Spleen (tissue), 11 donors: Measurements from ENCODE around the gene STRIP2. TPM values are rescaled to one million over a fixed set of nuclear protein-coding genes. Genes with fewer than 3 reads are reported as not detected.

Experiments used
- DNase-seq: peaks from one replicate; pipeline ENCODE4 v3.0.0-alpha.2; 2020
- H3K27ac ChIP-seq, 8 donors: fragments of 200-600 bp; sonication (generic) in 7 of 8; 1 replicate in 4 of 8; 2 replicates in 4 of 8; pipeline versions ENCODE4 v1.5.0 to v1.8.0; 2016 to 2021; ENCODE audit warnings: inconsistent platforms in 4 of 8, mild to moderate bottlenecking in 4 of 8, moderate library complexity in 1 of 8
- H3K27me3 ChIP-seq, 7 donors: fragments of 200-600 bp; sonication (generic) in 6 of 7; replicated peaks in 1 of 7; 1 replicate in 4 of 7; 2 replicates in 3 of 7; pipeline versions ENCODE4 v1.5.0 to v1.8.0; 2016 to 2021; ENCODE audit warnings: inconsistent platforms in 3 of 7, mild to moderate bottlenecking in 1 of 7
- H3K36me3 ChIP-seq, 6 donors: fragments of 200-600 bp; sonication (generic) in 5 of 6; 1 replicate in 4 of 6; 2 replicates in 2 of 6; pipeline versions ENCODE4 v1.5.0 to v1.8.0; 2016 to 2021; ENCODE audit warnings: inconsistent platforms in 2 of 6
- H3K4me1 ChIP-seq, 6 donors: fragments of 200-600 bp; sonication (generic) in 5 of 6; 1 replicate in 3 of 6; 2 replicates in 3 of 6; pipeline versions ENCODE4 v1.5.0 to v1.8.0; 2016 to 2021; ENCODE audit warnings: inconsistent platforms in 3 of 6
- H3K4me3 ChIP-seq, 8 donors: fragments of 200-600 bp; sonication (generic) in 7 of 8; 1 replicate in 4 of 8; 2 replicates in 4 of 8; pipeline versions ENCODE4 v1.5.0 to v1.8.0; 2016 to 2021; ENCODE audit warnings: inconsistent platforms in 4 of 8, mild to moderate bottlenecking in 4 of 8, moderate library complexity in 2 of 8
- H3K9me3 ChIP-seq, 8 donors: fragments of 200-600 bp; sonication (generic) in 7 of 8; 1 replicate in 4 of 8; 2 replicates in 4 of 8; pipeline versions ENCODE4 v1.5.0 to v1.8.0; 2016 to 2021; ENCODE audit warnings: inconsistent platforms in 4 of 8
- CTCF ChIP-seq, 11 experiments: fragments of 200-600 bp in 7 of 11; fragments of 450-650 bp in 4 of 11; sonication (generic) in 4 of 11; IDR thresholded peaks in 8 of 11; conservative IDR thresholded peaks in 3 of 11; 1 replicate in 7 of 11; 2 replicates in 4 of 11; pipeline versions ENCODE4 v1.4.0 to v1.8.0; 2016 to 2021; ENCODE audit warnings: antibody characterized with exemption in 11 of 11, inconsistent platforms in 4 of 11, mild to moderate bottlenecking in 1 of 11
- POLR2A ChIP-seq, 3 donors: fragments of 450-650 bp; IDR thresholded peaks; one replicate each; pipeline ENCODE4 v1.5.1; 2017; ENCODE audit warnings: antibody characterized with exemption in 3 of 3, mild to moderate bottlenecking in 1 of 3
- POLR2AphosphoS5 ChIP-seq, 3 donors: sonication (generic); formaldehyde crosslinking; IDR thresholded peaks; one replicate each; pipeline ENCODE4 v1.5.1; 2017; ENCODE audit warnings: antibody characterized with exemption in 3 of 3
- WGBS, 5 donors: extraction: QIAGEN DNeasy Blood & Tissue Kit in 3 of 5; methylation state at CpG; one replicate each; pipeline versions ENCODE4 v1.1.5 to v1.1.7; 2013 to 2018; 5-methylcytosine and 5-hydroxymethylcytosine counted together
- intact Hi-C: fragments of 100-400 bp; cut with DNase I; formaldehyde crosslinking; loops from one replicate; pipeline ENCODE4 v1.15.0; 2023; ENCODE audit warnings: low total_unique reads
- polyA plus RNA-seq, 3 donors: library from polyadenylated mRNA; stranded (reverse); fragments of 200-250 nt; gene quantifications; one replicate each; pipeline ENCODE4 v1.2.1, GENCODE V29; 2013
- total RNA-seq, 7 donors: library from RNA; depleted of rRNA in 3 of 7; stranded (reverse); fragments of >200 nt in 3 of 7; fragmentation: NEBNext Ultra II Directional in 4 of 7; extraction: Animal tissue kit (Norgen Biotek cat#: 25700) in 4 of 7; gene quantifications; one replicate each; pipeline versions ENCODE4 v1.1.0 to v1.2.1, GENCODE V29; 2016 to 2021
- donor health status: healthy with polysubstance abuse.
- donor health status: DM: no; HTN: no; CAD: no; lungs with moderate emphysema.
- donor health status: DM: no; HTN: no; CAD: no.
- donor health status: Bipolar disorder and iron deficiency.
- donor health status: healthy.
- donor health status: DM: no; HTN: no; CAD: no.
- donor health status: DM: yes; HTN: yes; CAD: no.

Gene STRIP2
- total and polyA plus RNA-seq, 10 donors: 0.60 to 2.2 (median 1.3) TPM

- no peak overlapping the region for H3K27ac ChIP-seq
- H3K4me1 ChIP-seq: peaks cover 6 to 24% (median 18%) of the 10 kb centered on the region in 6 donors
- TF ChIP-seq POLR2AphosphoS5 (IDR thresholded peaks at IDR 0.05): no peak
- TF ChIP-seq POLR2A (IDR thresholded peaks at IDR 0.05): no peak
- no peak for TF ChIP-seq CTCF (IDR thresholded peaks at IDR 0.05 in 8 of 11, conservative IDR thresholded peaks at IDR 0.05 in 3 of 11)
- H3K36me3 ChIP-seq: no peaks in the 10 kb centered on the region
- no peak overlapping the region for H3K4me3 ChIP-seq
- no peak for DNase-seq
- H3K9me3 ChIP-seq: no peaks in the 10 kb centered on the region
- peaks cover 0 to 45% (median 13%) of the 10 kb centered on the region in 7 donors for H3K27me3 ChIP-seq
- intact Hi-C loops: no loop called here
- 86 to 97% (median 95%) methylated on average over 5 of the region's 5 CpGs for WGBS, 5 donors
Observed at GRCh38 chr7:129436335-129436923, 2.2 kb downstream of the STRIP2 start.

- Histone ChIP-seq H3K36me3 (no peaks in the 10 kb centered on the region), H3K9me3 (no peaks in the 10 kb centered on the region), H3K27ac (no peak overlapping the region), H3K27me3 (peaks cover 0 to 41% (median 13%) of the 10 kb centered on the region in 7 donors), H3K4me1 (peaks cover 6 to 24% (median 18%) of the 10 kb centered on the region in 6 donors), H3K4me3 (no peak overlapping the region)
- intact Hi-C loops: no loop called here
- 94 to 99% (median 97%) methylated on average over 5 of the region's 5 CpGs for WGBS, 5 donors
- no peak for TF ChIP-seq POLR2A (IDR thresholded peaks at IDR 0.05)
- TF ChIP-seq CTCF (IDR thresholded peaks at IDR 0.05 in 8 of 11, conservative IDR thresholded peaks at IDR 0.05 in 3 of 11): no peak
- TF ChIP-seq POLR2AphosphoS5 (IDR thresholded peaks at IDR 0.05): no peak
- DNase-seq: no peak
Observed at GRCh38 chr7:129437190-129437589, 3.0 kb downstream of the STRIP2 start.

GRCh38 chr7:129438281-129438838, 4.1 kb downstream of the STRIP2 start:
- no peak overlapping the region for H3K27ac ChIP-seq
- H3K4me3 ChIP-seq: no peak overlapping the region
- intact Hi-C loops: no loop called here
- WGBS, 5 donors: 87 to 98% (median 94%) methylated on average over 6 of the region's 6 CpGs
- peaks cover 4 to 18% (median 14%) of the 10 kb centered on the region in 6 donors for H3K4me1 ChIP-seq
- H3K9me3 ChIP-seq: no peaks in the 10 kb centered on the region
- TF ChIP-seq POLR2AphosphoS5 (IDR thresholded peaks at IDR 0.05) (no peak), CTCF (IDR thresholded peaks at IDR 0.05 in 8 of 11, conservative IDR thresholded peaks at IDR 0.05 in 3 of 11) (no peak), POLR2A (IDR thresholded peaks at IDR 0.05) (no peak)
- peaks cover 0 to 30% (median 6%) of the 10 kb centered on the region in 7 donors for H3K27me3 ChIP-seq
- no peak for DNase-seq
- H3K36me3 ChIP-seq: no peaks in the 10 kb centered on the region

- peaks cover 0 to 25% (median 6%) of the 10 kb centered on the region in 7 donors for H3K27me3 ChIP-seq
- H3K4me1 ChIP-seq: peaks cover 0 to 12% (median 9%) of the 10 kb centered on the region in 6 donors
- TF ChIP-seq POLR2A (IDR thresholded peaks at IDR 0.05): no peak
- TF ChIP-seq CTCF (IDR thresholded peaks at IDR 0.05 in 8 of 11, conservative IDR thresholded peaks at IDR 0.05 in 3 of 11): no peak
- TF ChIP-seq POLR2AphosphoS5 (IDR thresholded peaks at IDR 0.05): no peak
- H3K36me3 ChIP-seq: no peaks in the 10 kb centered on the region
- intact Hi-C loops: no loop called here
- H3K27ac ChIP-seq: no peak overlapping the region
- 59 to 88% (median 77%) methylated on average over 5 of the region's 5 CpGs for WGBS, 5 donors
- H3K9me3 ChIP-seq: no peaks in the 10 kb centered on the region
- no peak for DNase-seq
- no peak overlapping the region for H3K4me3 ChIP-seq
Observed at GRCh38 chr7:129438839-129439651, 4.8 kb downstream of the STRIP2 start.
